ENCODE data around the gene PARP14.

DNA sequence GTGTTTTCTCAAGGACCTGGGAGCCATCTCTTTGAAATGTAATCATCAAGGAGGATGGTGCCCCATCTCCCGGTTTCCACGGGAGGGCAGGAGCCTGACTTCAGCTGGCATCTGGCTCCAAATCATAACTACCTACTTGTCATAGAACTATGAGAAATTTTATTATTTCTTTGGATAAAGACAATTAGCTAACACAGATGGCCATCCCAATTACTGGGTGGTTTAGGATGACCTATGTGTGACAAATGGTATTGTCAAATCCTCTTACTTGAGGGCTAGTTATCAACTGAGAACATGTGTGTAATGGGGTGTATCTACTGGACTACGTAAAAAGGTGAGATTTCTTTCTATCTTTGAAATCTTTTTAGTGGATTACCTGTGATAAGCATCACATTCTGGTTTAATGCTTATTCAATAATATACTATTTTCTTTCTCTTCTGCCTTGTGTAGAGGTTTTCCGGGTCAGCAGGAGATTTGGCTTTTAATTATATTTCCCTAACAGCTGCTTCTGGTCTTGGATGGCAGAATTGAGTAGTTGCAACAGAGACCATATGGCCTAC, 15.3 kb upstream of the PARP14 start:
- TF ChIP-seq CTCF (IDR thresholded peaks at IDR 0.05; ENCODE audit: low read length) (no peak), EZH2 (IDR thresholded peaks at IDR 0.05; ENCODE audit: borderline replicate concordance, low read length) (no peak)
